ENCODE data around the gene ANKRD65.
A peak's percentile ranks its signal among the peaks of the same experiment; 100 is the strongest.
"Not testable (repeated sequence)": the region's sequence is repeated elsewhere in the genome, so short reads cannot be mapped to it uniquely, and the experiment has no call there.

ANKRD65 gene

GRCh38 chr1:1385931-1386330 is 35.1 kb downstream of the ANKRD65 start:
- no peak for DNase-seq (ENCODE audit: low read depth, low spot score)
- Histone ChIP-seq H3K36me3 (ENCODE audit: insufficient read depth, low read length) (peaks cover 53% of the 10 kb centered on the region), H3K4me3 (no peak overlapping the region), H3K9me3 (ENCODE audit: low read depth, low read length) (no peaks in the 10 kb centered on the region), H3K9ac (ENCODE audit: insufficient read length) (no peak overlapping the region), H3K27ac (no peak overlapping the region)
- TF ChIP-seq POLR2AphosphoS5 (IDR thresholded peaks at IDR 0.05; ENCODE audit: borderline replicate concordance, low read depth, low read length) (no peak), EZH2 (IDR thresholded peaks at IDR 0.05) (no peak), FOXP2 (optimal IDR thresholded peaks at IDR 0.05; ENCODE audit: control extremely low read depth, extremely low read length, insufficient read depth) (no peak)

- not testable (repeated sequence) for H3K9me3 ChIP-seq (ENCODE audit: low read depth, low read length); H3K4me3 ChIP-seq; H3K9ac ChIP-seq (ENCODE audit: insufficient read length); H3K27ac ChIP-seq; DNase-seq (ENCODE audit: low read depth, low spot score)
- H3K36me3 ChIP-seq (ENCODE audit: insufficient read depth, low read length): peaks cover 47% of the 10 kb centered on the region
These were observed 35.7 kb downstream of the ANKRD65 start for GRCh38 chr1:1385339-1385738.

DNA sequence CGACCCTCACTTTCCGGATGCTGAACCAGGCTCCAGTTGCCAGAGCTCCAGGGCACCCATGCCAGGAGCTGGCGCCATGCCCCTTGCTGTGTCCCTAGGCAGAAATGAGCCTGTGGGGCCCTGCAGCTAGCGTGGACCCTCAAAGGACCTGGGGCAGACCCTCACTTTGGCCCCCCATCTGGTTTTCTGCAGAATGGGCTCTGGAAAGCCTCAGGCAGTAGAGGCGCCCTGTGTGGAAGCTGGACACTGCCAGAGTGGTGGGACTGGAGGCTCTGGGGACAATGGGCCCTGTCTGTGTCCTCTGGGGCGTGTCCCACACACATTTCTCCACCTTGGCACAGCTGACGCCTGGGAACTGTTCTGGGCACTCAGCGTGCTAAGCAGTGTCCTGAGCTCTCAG is 39.8 kb downstream of the ANKRD65 start:
- H3K9ac ChIP-seq (ENCODE audit: insufficient read length): no peak overlapping the region
- H3K9me3 ChIP-seq (ENCODE audit: low read depth, low read length): no peaks in the 10 kb centered on the region
- no peak overlapping the region for H3K4me3 ChIP-seq
- TF ChIP-seq EZH2 (IDR thresholded peaks at IDR 0.05): no peak
- TF ChIP-seq POLR2AphosphoS5 (IDR thresholded peaks at IDR 0.05; ENCODE audit: borderline replicate concordance, low read depth, low read length): no peak
- TF ChIP-seq FOXP2 (optimal IDR thresholded peaks at IDR 0.05; ENCODE audit: control extremely low read depth, extremely low read length, insufficient read depth): no peak
- no peak overlapping the region for H3K27ac ChIP-seq
- peaks cover 7% of the 10 kb centered on the region for H3K36me3 ChIP-seq (ENCODE audit: insufficient read depth, low read length)
- DNase-seq (ENCODE audit: low read depth, low spot score): no peak

DNA sequence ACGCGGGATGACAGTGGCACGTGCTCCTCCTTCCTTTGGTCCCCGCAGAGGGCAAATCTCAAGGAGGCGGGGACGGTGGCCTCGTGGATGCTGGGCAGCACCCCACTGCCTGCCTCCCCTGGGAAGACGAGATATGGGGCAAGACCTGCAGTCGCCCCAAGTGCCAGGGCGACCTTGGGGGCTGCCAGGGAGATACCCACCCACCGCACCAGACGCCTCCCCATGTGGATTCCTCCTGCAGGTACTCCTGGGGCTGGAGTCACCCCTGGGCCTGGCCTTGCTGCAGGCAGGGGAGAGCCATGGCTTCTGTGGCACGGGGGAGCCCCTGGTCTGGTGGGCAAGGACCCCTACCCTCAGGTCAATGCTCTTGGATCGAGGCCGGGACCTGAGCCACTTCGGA is 40.2 kb downstream of the ANKRD65 start:
- no peaks in the 10 kb centered on the region for H3K9me3 ChIP-seq (ENCODE audit: low read depth, low read length)
- H3K9ac ChIP-seq (ENCODE audit: insufficient read length): no peak overlapping the region
- H3K27ac ChIP-seq: no peak overlapping the region
- TF ChIP-seq EZH2 (IDR thresholded peaks at IDR 0.05) (no peak), POLR2AphosphoS5 (IDR thresholded peaks at IDR 0.05; ENCODE audit: borderline replicate concordance, low read depth, low read length) (no peak), FOXP2 (optimal IDR thresholded peaks at IDR 0.05; ENCODE audit: control extremely low read depth, extremely low read length, insufficient read depth) (no peak)
- H3K4me3 ChIP-seq: no peak overlapping the region
- H3K36me3 ChIP-seq (ENCODE audit: insufficient read depth, low read length): peaks cover 2% of the 10 kb centered on the region; the same call in 1 of the 2 replicates
- DNase-seq (ENCODE audit: low read depth, low spot score): no peak

DNA sequence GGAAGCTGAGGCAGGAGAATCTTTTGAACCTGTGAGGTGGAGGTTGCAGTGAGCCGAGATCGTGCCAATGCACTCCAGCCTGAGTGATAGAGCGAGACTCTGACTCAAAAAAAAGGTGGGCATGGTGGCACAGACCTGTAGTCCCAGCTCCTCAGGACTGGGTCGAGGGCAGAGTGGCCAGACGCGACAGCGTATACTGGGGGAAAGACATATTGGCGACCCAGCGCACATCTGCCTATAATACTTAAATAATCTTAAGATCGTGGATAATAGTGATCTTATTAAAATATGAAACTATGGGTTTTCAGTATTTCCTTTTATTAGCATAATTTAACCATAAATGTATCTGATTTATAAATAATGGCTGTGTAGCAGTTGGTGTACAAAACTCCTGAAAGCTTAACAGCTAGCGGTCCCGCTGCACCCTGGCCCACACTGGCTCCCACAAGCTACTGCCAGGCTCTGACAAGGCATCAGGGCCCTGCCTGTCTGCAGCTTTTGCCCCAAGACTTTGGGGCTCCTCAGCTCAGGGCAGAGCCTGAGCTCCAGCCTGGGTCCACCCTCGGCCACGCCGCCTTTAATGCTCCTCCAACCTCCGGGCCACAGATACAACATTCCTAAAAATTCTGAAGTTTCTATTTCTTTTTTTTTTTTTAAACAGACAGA is 43.4 kb downstream of the ANKRD65 start:
- TF ChIP-seq POLR2AphosphoS5 (IDR thresholded peaks at IDR 0.05; ENCODE audit: borderline replicate concordance, low read depth, low read length) (no peak), EZH2 (IDR thresholded peaks at IDR 0.05) (no peak), FOXP2 (optimal IDR thresholded peaks at IDR 0.05; ENCODE audit: control extremely low read depth, extremely low read length, insufficient read depth) (no peak)
- Histone ChIP-seq H3K9ac (ENCODE audit: insufficient read length) (no peak overlapping the region), H3K36me3 (ENCODE audit: insufficient read depth, low read length) (no peaks in the 10 kb centered on the region; the same call in 1 of the 2 replicates)

GRCh38 chr1:1376551-1377226 is 44.4 kb downstream of the ANKRD65 start:
- Histone ChIP-seq H3K36me3 (ENCODE audit: insufficient read depth, low read length) (no peaks in the 10 kb centered on the region; the same call in 1 of the 2 replicates), H3K4me3 (no peak overlapping the region), H3K9ac (ENCODE audit: insufficient read length) (no peak overlapping the region), H3K27ac (no peak overlapping the region; the same call in 1 of the 2 replicates), H3K9me3 (ENCODE audit: low read depth, low read length) (no peaks in the 10 kb centered on the region)
- TF ChIP-seq POLR2AphosphoS5 (IDR thresholded peaks at IDR 0.05; ENCODE audit: borderline replicate concordance, low read depth, low read length): no peak
- no peak for TF ChIP-seq EZH2 (IDR thresholded peaks at IDR 0.05)
- TF ChIP-seq FOXP2 (optimal IDR thresholded peaks at IDR 0.05; ENCODE audit: control extremely low read depth, extremely low read length, insufficient read depth): no peak
- no peak for DNase-seq (ENCODE audit: low read depth, low spot score)

More for the DNA sequence above, 43.4 kb downstream of the ANKRD65 start:
- no peak overlapping the region for H3K4me3 ChIP-seq
- no peaks in the 10 kb centered on the region for H3K9me3 ChIP-seq (ENCODE audit: low read depth, low read length)
- peak overlapping the region; percentile 36; the same call in 1 of the 2 replicates for H3K27ac ChIP-seq
- no peak for DNase-seq (ENCODE audit: low read depth, low spot score)

- no peaks in the 10 kb centered on the region for H3K9me3 ChIP-seq (ENCODE audit: low read depth, low read length)
- DNase-seq (ENCODE audit: low read depth, low spot score): peak; percentile 99
- peak within 1 kb of the TSS; percentile 96 for H3K9ac ChIP-seq (ENCODE audit: insufficient read length)
- H3K4me3 ChIP-seq: peak within 1 kb of the TSS; percentile 87
- H3K27ac ChIP-seq: peak within 1 kb of the TSS; percentile 85
- TF ChIP-seq FOXP2 (optimal IDR thresholded peaks at IDR 0.05; ENCODE audit: control extremely low read depth, extremely low read length, insufficient read depth) (peak; percentile 96), EZH2 (IDR thresholded peaks at IDR 0.05) (no peak), POLR2AphosphoS5 (IDR thresholded peaks at IDR 0.05; ENCODE audit: borderline replicate concordance, low read depth, low read length) (peak; percentile 71)
- no peaks in the 10 kb centered on the region; the same call in 1 of the 2 replicates for H3K36me3 ChIP-seq (ENCODE audit: insufficient read depth, low read length)
These were observed 46.0 kb downstream of the ANKRD65 start, which contains the start of gene AURKAIP1 for GRCh38 chr1:1374929-1375662. Gene AURKAIP1, minus strand, starts transcription at chr1:1375207. Its CDS starts 451 bp downstream, at chr1:1374756.

GRCh38 chr1:1374589-1374928 is 46.5 kb downstream of the ANKRD65 start:
- peak overlapping the region; percentile 87 for H3K4me3 ChIP-seq
- TF ChIP-seq POLR2AphosphoS5 (IDR thresholded peaks at IDR 0.05; ENCODE audit: borderline replicate concordance, low read depth, low read length): no peak
- TF ChIP-seq FOXP2 (optimal IDR thresholded peaks at IDR 0.05; ENCODE audit: control extremely low read depth, extremely low read length, insufficient read depth): no peak
- TF ChIP-seq EZH2 (IDR thresholded peaks at IDR 0.05): no peak
- H3K9ac ChIP-seq (ENCODE audit: insufficient read length): peak overlapping the region; percentile 96
- H3K36me3 ChIP-seq (ENCODE audit: insufficient read depth, low read length): no peaks in the 10 kb centered on the region; the same call in 1 of the 2 replicates
- DNase-seq (ENCODE audit: low read depth, low spot score): no peak
- peak overlapping the region; percentile 82 for H3K27ac ChIP-seq
- H3K9me3 ChIP-seq (ENCODE audit: low read depth, low read length): no peaks in the 10 kb centered on the region
